SH-SY5Y (cell line): Measurements from ENCODE around the gene ATP8A1.

Experiments used
- GATA2 ChIP-seq: IDR thresholded peaks from 2 replicates; pipeline ENCODE4 v1.6.1; 2011; ENCODE audit warnings: mild to moderate bottlenecking, low read depth, low read length
- GATA3 ChIP-seq: IDR thresholded peaks from 2 replicates; pipeline ENCODE4 v1.6.1; 2011; ENCODE audit warnings: low read depth, mild to moderate bottlenecking, low read length, moderate library complexity

DNA sequence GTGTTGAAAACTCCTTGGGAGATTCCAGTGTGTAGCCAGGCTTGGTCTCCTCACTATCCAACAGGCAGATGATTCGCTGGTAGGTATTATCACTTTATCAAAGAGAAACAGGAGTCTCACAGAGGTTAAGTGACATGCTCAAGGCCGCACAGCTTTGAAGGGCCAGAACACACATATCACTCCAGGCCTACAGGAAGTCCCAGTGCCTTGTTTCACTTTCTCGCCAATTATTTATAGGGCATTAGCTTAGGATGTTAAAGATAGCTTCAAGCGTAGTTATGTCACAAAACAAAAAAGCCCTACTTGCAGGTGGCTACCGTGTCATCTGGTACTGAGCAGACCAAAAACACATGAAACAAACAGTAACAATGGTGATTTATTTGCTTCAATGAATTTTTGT, 13.2 kb downstream of the ATP8A1 start:
- TF ChIP-seq GATA2, result no peak
- TF ChIP-seq GATA3, result no peak
